DMS 273 (cell line): ENCODE measurements around the gene ATXN7L1.
A peak's percentile ranks its signal among the peaks of the same experiment; 100 is the strongest.
"Not testable (repeated sequence)": the region's sequence is repeated elsewhere in the genome, so short reads cannot be mapped to it uniquely, and the experiment has no call there.

Experiments used
- DNase-seq: peaks from one replicate; lab custom pipeline; 2025; ENCODE audit not compliant: unreplicated experiment; lab: John Stamatoyannopoulos, UW

The ATXN7L1 gene

DNA sequence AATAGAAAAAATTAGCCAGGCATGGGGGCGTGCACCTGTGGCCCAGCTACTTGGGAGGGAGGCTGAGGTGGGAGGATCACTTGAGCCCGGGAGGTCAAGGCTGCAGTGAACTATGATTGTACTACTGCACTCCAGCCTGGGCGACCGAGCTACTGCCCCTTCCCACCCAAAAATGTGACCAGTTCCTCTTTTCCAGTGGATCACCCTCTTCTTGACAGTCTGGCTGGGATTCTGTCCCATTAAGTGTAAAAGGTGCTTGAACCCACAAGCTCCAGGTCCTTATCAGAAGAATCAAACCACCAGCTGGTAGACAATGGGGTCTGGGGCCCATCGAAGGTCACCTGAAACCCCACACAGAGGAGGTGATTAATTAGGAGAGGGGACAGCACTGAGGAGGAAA lies 14.1 kb downstream of the ATXN7L1 start:
- no peak for DNase-seq

DNA sequence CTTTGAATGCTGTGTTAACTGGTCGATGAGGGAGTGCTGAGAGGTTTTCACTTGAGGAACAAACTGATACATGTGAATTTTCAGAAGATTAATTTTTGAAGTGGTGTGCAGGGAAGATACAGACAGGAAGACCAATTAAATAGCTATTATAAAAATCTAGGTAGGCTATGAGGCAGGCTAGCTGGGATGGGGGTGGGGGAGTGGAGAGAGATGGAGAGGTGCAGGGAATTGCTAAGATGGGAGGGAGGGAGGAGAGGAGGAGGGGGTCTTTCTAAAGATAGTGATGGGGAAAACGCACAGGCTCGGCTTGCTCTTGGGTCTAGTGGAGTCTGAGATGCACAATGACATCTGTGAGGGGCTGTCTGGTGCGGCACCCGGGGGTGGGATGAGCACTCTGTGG lies 15.2 kb downstream of the ATXN7L1 start:
- no peak for DNase-seq

- DNase-seq = no peak
Observed at GRCh38 chr7:105860793-105861192, 15.6 kb downstream of the ATXN7L1 start.

- no peak for DNase-seq
Observed at GRCh38 chr7:105857009-105857952, 19.1 kb downstream of the ATXN7L1 start.

DNA sequence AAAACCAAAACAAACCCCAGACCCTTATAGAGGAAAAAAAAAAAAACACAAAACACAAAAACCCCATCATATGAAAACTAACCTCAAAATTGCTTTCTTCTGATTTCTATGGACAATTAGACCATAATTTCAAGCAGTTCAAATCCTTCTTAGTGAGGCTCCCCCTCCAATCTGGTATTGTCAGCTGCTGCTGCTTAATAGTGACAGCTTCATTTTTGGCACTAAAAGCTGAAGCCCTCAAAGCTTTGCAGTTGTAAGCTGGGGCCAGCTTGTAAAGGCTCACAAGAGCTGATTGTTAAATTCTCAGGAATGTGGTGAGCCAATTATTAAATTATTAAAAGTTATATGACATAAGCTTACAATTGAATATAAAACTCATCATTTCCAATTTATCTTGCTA lies 21.9 kb downstream of the ATXN7L1 start:
- peak; percentile 85 for DNase-seq

DNA sequence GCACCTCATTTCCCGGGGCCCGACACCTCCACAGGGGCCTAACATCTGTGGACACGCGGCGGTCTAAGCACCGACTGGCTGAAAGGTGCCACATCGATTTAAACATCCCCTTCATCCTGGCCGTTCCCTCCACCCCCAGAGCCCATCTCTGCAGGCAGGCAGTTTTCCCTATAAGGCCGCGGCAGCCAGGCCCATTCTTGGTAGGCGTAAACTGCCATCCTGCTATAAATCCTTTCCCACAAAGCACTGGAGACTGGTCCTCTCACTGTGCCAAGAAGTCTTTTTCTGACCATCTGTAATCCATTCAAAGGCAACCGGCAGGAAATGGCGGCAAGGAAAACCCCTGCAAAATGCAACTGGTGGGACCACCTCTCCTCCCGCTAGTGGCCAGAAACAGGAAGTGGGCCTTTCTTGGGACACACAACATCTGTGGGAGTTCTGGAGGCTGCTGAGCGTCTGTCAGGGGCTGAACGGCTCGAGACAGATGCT lies 22.4 kb downstream of the ATXN7L1 start:
- DNase-seq = peak; percentile 95

GRCh38 chr7:105851064-105851463 lies 25.3 kb downstream of the ATXN7L1 start:
- DNase-seq = no peak

DNA sequence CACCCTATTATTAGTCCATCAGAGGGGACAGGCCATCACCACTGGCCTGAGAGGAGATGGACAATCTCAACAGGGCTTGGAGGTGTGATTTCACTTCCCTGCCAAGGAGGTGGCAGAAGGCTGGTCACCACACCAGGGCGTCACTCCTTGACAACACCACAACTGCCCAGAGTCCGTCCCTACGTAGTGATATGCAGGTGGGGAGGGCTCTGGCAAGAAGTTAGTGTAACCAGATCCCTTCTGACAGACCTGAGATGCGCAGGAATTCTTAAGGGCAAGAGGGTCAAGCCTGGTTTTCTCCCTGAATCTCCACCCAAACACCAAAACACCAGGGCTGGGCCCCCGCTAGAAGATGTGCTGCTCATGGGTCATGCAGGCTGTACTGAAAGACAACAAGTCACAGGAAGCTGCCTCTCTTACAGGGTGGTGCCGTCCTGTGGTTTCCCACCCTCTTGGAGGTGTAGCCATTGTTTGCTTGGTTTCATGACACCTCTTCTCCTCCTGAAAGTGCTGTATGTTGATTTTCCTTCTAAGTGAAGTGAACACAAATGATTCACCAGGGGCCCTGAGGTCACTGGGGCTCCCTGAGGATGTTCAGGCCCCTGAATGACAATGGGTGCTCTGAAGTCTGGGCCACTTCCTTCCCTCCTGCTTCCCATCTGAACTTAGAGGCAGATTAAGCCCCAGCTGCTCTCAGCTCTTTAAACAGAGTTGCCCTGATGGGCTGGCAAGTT lies 27.1 kb downstream of the ATXN7L1 start:
- peak; percentile 29 for DNase-seq

- no peak for DNase-seq
Observed at GRCh38 chr7:105846404-105846803, 30.0 kb downstream of the ATXN7L1 start.

DNA sequence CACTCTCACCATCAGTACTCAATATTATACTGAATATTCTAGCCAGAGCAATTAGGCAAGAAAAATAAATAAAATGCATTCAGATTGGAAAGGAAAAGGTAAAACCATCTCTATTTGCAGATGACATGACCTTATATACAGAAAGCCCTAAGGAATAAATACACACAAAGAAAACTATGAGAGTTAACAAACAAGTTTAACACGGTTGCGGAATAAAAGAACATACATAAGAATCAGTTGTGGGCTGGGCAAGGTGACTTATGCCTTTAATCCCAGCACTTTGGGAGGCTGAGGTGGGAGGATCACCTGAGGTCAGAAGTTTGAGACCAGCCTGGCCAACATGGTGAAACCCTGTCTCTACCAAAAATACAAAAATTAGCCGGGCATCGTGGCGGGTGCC lies 31.7 kb downstream of the ATXN7L1 start:
- not testable (repeated sequence) for DNase-seq

- no peak for DNase-seq
Observed at GRCh38 chr7:105841866-105842265, 34.5 kb downstream of the ATXN7L1 start.

GRCh38 chr7:105840981-105841749 lies 35.2 kb downstream of the ATXN7L1 start:
- DNase-seq = no peak

- DNase-seq = peak; percentile 94
Observed at GRCh38 chr7:105839266-105839665, 37.1 kb downstream of the ATXN7L1 start.

GRCh38 chr7:105838627-105839231 lies 37.7 kb downstream of the ATXN7L1 start:
- DNase-seq = peak; percentile 67

- peak; percentile 70 for DNase-seq
Observed at GRCh38 chr7:105837765-105838626, 38.4 kb downstream of the ATXN7L1 start.

DNA sequence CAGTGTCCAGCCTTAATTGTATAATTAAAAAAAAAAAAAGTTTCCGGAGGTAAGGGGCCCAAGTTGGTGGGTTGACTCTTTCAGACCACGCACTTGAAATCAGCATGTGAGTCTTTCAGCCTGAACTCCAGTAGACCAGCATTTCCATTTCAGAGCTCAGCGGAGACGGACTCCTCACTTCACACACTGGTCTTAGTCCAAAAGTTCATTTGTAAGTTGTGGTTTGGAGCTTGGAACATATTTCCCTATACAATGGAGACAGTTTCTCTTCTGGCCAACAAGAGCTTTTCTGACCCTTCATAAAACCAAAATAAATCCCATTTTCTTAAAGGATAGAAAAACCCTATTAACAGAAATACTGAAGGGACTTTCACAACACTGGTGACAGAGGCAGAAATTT lies 41.0 kb downstream of the ATXN7L1 start:
- no peak for DNase-seq

GRCh38 chr7:105831824-105832535 lies 44.4 kb downstream of the ATXN7L1 start:
- no peak for DNase-seq

DNA sequence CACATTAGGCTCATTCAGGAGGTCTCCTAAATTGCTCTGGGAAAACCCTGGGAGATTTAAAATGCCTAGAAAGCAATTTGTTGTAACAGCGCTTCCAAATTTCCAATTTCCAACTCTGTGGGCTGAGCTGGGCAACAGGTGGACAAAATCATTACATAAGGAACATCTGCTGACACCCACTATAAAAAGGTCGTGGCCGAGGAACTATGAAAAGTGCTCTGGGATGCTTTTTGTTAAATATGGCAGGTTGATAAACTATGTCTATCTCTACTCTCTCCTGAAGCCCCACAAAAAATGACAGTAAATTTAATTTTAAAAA lies 45.1 kb downstream of the ATXN7L1 start:
- no peak for DNase-seq
